Heart left ventricle (tissue), 13 donors: Measurements from ENCODE around the gene COPRS.

Source experiments
- POLR2A ChIP-seq, 2 donors: fragments of 450-650 bp; IDR thresholded peaks; one replicate each; pipeline ENCODE4 v1.6.1; 2017; ENCODE audit warnings: antibody characterized with exemption in 2 of 2, mild to moderate bottlenecking in 2 of 2, moderate library complexity in 2 of 2
- TF ChIP-seq, protein P1 (sequence below), 12 donors: fragments of 200-600 bp; sonication (generic) in 4 of 12; IDR thresholded peaks; one replicate each; pipeline versions ENCODE4 v1.5.0 to v1.8.0; 2018 to 2022; ENCODE audit warnings: antibody characterized with exemption in 12 of 12, mild to moderate bottlenecking in 5 of 12
- donor health status: ischemic (EF 13 %, LVEDD 7.1; RV severe dilation, severe dysfunction).
- donor health status: DM: no; HTN: yes; CAD: no.
- donor health status: DM: no; HTN: no; CAD: no.
- donor health status: ischemic (EF 25% LVEDD 6.9; RV normal size, moderate dysfunction).
- donor health status: ischemic (EF 25% LVEDD 5.7; RV mildly dilated, moderate dysfunction).
- donor health status: ischemic (EF 35%, LVEDD 5.7; RV mildly dilated, moderate dysfunction).
- donor health status: nonischemic (EF 11% LVEDD 7.7; RV severe dilation, severe dysfunction).
- donor health status: DM: yes; HTN: yes; CAD: no.
- donor health status: PGD.
- donor health status: ischemic (EF 29% LVEDD 5.4; RV normal size, mild dysfunction).
- donor health status: nonischemic (EF 23%, LVEDD 6.1; RV moderate dilation, normal function).

DNA sequence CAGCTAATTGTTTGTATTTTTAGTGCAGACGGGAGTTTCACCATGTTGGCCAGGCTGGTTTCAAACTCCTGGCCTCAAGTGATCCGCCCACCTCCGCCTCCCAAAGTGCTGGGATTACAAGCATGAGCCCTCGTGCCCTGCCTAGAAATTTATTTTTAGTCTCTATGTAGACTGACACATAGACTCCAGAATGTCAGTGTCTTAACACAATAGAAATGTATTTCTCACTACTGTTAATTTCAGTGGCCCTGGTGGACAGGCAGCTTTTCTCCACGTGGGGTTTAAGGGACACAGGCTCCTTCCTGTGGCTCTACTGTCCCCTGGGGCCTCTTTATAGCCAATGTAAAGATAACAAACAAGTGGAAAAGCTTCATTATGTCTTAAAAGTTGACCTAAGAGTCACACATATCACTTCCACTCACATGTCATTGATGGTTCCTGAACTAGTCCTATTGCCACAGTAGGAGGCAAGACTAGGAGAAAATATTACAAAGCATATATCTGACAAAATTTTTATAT, 43.8 kb downstream of the COPRS start:
- TF ChIP-seq, protein P1, sequence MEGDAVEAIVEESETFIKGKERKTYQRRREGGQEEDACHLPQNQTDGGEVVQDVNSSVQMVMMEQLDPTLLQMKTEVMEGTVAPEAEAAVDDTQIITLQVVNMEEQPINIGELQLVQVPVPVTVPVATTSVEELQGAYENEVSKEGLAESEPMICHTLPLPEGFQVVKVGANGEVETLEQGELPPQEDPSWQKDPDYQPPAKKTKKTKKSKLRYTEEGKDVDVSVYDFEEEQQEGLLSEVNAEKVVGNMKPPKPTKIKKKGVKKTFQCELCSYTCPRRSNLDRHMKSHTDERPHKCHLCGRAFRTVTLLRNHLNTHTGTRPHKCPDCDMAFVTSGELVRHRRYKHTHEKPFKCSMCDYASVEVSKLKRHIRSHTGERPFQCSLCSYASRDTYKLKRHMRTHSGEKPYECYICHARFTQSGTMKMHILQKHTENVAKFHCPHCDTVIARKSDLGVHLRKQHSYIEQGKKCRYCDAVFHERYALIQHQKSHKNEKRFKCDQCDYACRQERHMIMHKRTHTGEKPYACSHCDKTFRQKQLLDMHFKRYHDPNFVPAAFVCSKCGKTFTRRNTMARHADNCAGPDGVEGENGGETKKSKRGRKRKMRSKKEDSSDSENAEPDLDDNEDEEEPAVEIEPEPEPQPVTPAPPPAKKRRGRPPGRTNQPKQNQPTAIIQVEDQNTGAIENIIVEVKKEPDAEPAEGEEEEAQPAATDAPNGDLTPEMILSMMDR (IDR thresholded peaks at IDR 0.05) = no peak
- TF ChIP-seq POLR2A (IDR thresholded peaks at IDR 0.05) = no peak
